Adrenal gland (tissue), 12 donors: ENCODE data around the gene TRIM72. TPM values are rescaled to one million over a fixed set of nuclear protein-coding genes. Genes with fewer than 3 reads are reported as not detected.
"Not testable (repeated sequence)": the region's sequence is repeated elsewhere in the genome, so short reads cannot be mapped to it uniquely, and the experiment has no call there.

Experiments used
- DNase-seq, 7 donors: peaks; one replicate each; pipeline ENCODE4 v3.0.0-alpha.2; 2019 to 2020
- H3K27ac ChIP-seq, 5 donors: fragments of 200-600 bp; sonication (generic) in 4 of 5; 1 replicate in 3 of 5; 2 replicates in 2 of 5; pipeline versions ENCODE4 v1.5.1 to v1.8.0; 2016 to 2020; ENCODE audit warnings: mild to moderate bottlenecking in 1 of 5
- H3K27me3 ChIP-seq: fragments of 200-600 bp; 2 replicates; pipeline ENCODE4 v1.8.0; 2021
- H3K36me3 ChIP-seq, 2 donors: fragments of 200-600 bp; replicated peaks in 1 of 2; 1 replicate in 1 of 2; 2 replicates in 1 of 2; pipeline versions ENCODE4 v1.5.1 to v1.8.0; 2018 to 2022
- H3K4me1 ChIP-seq, 2 donors: fragments of 200-600 bp; replicated peaks in 1 of 2; 1 replicate in 1 of 2; 2 replicates in 1 of 2; pipeline versions ENCODE4 v1.5.1 to v1.8.0; 2018 to 2021
- H3K4me3 ChIP-seq, 4 donors: fragments of 200-600 bp; sonication (generic) in 3 of 4; one replicate each; pipeline ENCODE4 v1.5.1; 2016 to 2018
- H3K9me3 ChIP-seq, 3 donors: fragments of 200-600 bp; sonication (generic) in 1 of 3; replicated peaks in 1 of 3; 1 replicate in 2 of 3; 2 replicates in 1 of 3; pipeline versions ENCODE4 v1.5.1 to v1.8.0; 2016 to 2021
- POLR2A ChIP-seq, 2 donors: fragments of 450-650 bp; IDR thresholded peaks; one replicate each; pipeline ENCODE4 v1.6.1; 2017; ENCODE audit warnings: antibody characterized with exemption in 2 of 2, mild to moderate bottlenecking in 2 of 2, moderate library complexity in 1 of 2
- WGBS, 4 donors: extraction: QIAGEN DNeasy Blood & Tissue Kit in 2 of 4; methylation state at CpG; one replicate each; pipeline versions ENCODE4 v1.1.5 to v1.1.7; 2013 to 2017; 5-methylcytosine and 5-hydroxymethylcytosine counted together
- intact Hi-C, 2 donors: fragments of 100-400 bp; cut with DNase I; formaldehyde crosslinking; loops; one replicate each; pipeline versions ENCODE4 v1.14.1 to v1.15.0; 2022 to 2023
- polyA plus RNA-seq, 3 donors: library from polyadenylated mRNA; stranded (reverse); fragments of 200-250 nt in 2 of 3; fragments of 350-450 nt in 1 of 3; fragmentation: Illumina TruSeq in 1 of 3; extraction: RNeasy Lipid Tissue Mini Kit (QIAGEN cat#74804) in 1 of 3; gene quantifications; one replicate each; pipeline ENCODE4 v1.2.3, GENCODE V29; 2013 to 2014
- total RNA-seq, 9 donors: library from RNA; depleted of rRNA in 4 of 9; stranded (reverse); fragments of >200 nt in 4 of 9; fragments of 120-200 nt in 1 of 9; fragmentation: NEBNext Ultra II Directional in 1 of 9; extraction: Animal tissue kit (Norgen Biotek cat#: 25700) in 1 of 9; gene quantifications; one replicate each; pipeline versions ENCODE4 v1.1.0 to v1.2.4, GENCODE V29; 2013 to 2023
- TF ChIP-seq, protein P1 (sequence below), 6 experiments: fragments of 450-650 bp in 4 of 6; fragments of 200-600 bp in 2 of 6; sonication (generic) in 1 of 6; IDR thresholded peaks; 1 replicate in 5 of 6; 2 replicates in 1 of 6; pipeline versions ENCODE4 v1.5.1 to v1.8.0; 2016 to 2021; ENCODE audit warnings: antibody characterized with exemption in 6 of 6, mild to moderate bottlenecking in 2 of 6, moderate library complexity in 1 of 6
- donor health status: healthy with polysubstance abuse.
- donor health status: Bipolar disorder and iron deficiency.
- donor health status: DM: yes; HTN: yes; CAD: no.
- donor health status: DM: no; HTN: no; CAD: no.
- donor health status: DM: no; HTN: no; CAD: no.
- donor health status: DM: yes; HTN: yes; CAD: no.

The TRIM72 gene
- total and polyA plus RNA-seq, 12 donors: 0.03 to 0.24 (median 0.06) TPM; not detected in 7

GRCh38 chr16:31269541-31269940, 55.6 kb downstream of the TRIM72 start:
- no peak for DNase-seq
- TF ChIP-seq, protein P1, sequence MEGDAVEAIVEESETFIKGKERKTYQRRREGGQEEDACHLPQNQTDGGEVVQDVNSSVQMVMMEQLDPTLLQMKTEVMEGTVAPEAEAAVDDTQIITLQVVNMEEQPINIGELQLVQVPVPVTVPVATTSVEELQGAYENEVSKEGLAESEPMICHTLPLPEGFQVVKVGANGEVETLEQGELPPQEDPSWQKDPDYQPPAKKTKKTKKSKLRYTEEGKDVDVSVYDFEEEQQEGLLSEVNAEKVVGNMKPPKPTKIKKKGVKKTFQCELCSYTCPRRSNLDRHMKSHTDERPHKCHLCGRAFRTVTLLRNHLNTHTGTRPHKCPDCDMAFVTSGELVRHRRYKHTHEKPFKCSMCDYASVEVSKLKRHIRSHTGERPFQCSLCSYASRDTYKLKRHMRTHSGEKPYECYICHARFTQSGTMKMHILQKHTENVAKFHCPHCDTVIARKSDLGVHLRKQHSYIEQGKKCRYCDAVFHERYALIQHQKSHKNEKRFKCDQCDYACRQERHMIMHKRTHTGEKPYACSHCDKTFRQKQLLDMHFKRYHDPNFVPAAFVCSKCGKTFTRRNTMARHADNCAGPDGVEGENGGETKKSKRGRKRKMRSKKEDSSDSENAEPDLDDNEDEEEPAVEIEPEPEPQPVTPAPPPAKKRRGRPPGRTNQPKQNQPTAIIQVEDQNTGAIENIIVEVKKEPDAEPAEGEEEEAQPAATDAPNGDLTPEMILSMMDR (IDR thresholded peaks at IDR 0.05): no peak
- no peak for TF ChIP-seq POLR2A (IDR thresholded peaks at IDR 0.05)
- peaks cover 4% of the 10 kb centered on the region for H3K27me3 ChIP-seq
- intact Hi-C loops: no loop called here
- H3K4me1 ChIP-seq: no peaks in the 10 kb centered on the region
- 49 to 78% (median 63%) methylated on average over 2 of the region's 2 CpGs for WGBS, 4 donors
- H3K4me3 ChIP-seq: no peak overlapping the region
- no peaks in the 10 kb centered on the region for H3K36me3 ChIP-seq
- H3K27ac ChIP-seq: no peak overlapping the region
- H3K9me3 ChIP-seq: no peaks in the 10 kb centered on the region

- intact Hi-C loops, H3K4me3 ChIP-seq, H3K36me3 ChIP-seq, H3K4me1 ChIP-seq, H3K27me3 ChIP-seq, H3K9me3 ChIP-seq, H3K27ac ChIP-seq, DNase-seq: not testable (repeated sequence)
- WGBS, 4 donors: 76 to 91% (median 83%) methylated on average over 3 of the region's 3 CpGs
Measured at GRCh38 chr16:31269973-31270372, 56.1 kb downstream of the TRIM72 start.

DNA sequence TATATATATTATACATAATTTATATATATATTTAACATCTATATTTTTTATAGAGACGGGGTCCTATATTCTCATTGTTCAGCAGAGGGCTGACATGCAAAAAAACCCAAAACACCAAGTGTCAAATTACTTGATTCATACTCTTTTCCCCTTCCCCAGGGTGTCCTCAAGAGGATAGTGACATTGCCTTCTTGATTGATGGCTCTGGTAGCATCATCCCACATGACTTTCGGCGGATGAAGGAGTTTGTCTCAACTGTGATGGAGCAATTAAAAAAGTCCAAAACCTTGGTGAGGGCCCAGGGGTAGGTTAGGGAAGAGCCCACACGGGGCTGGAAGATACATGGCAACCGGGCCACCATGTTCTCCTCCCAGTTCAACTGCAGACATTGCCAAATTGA, 56.9 kb downstream of the TRIM72 start:
- intact Hi-C loops: no loop called here
- Histone ChIP-seq H3K4me1 (no peaks in the 10 kb centered on the region), H3K4me3 (no peak overlapping the region), H3K27ac (no peak overlapping the region), H3K9me3 (no peaks in the 10 kb centered on the region), H3K27me3 (peaks cover 4% of the 10 kb centered on the region), H3K36me3 (no peaks in the 10 kb centered on the region)
- 66 to 77% (median 71%) methylated on average over 5 of the region's 5 CpGs for WGBS, 4 donors
- TF ChIP-seq, protein P1 (IDR thresholded peaks at IDR 0.05): no peak
- no peak for TF ChIP-seq POLR2A (IDR thresholded peaks at IDR 0.05)
- DNase-seq: no peak

DNA sequence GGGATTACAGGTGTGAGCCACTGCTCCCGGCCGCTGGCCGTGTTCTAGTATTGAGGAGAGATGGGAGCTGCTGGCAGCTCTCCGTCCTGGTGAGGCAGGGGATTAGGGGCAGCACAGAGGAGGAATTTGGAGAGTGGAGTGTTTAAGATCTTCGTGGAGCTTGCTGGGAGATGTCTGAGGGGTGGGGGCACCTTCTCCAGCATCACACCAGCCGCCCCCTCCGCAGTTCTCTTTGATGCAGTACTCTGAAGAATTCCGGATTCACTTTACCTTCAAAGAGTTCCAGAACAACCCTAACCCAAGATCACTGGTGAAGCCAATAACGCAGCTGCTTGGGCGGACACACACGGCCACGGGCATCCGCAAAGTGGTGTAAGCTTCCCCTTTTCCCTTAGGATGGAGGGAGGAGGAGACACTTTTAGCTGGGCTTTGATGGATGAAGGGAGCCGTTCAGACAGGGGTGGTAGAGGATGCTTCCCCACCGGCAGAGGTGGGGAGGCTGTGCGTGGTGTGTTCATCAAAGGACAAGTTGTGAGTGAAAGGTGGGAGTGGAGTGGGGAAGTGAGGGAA, 57.8 kb downstream of the TRIM72 start:
- TF ChIP-seq POLR2A (IDR thresholded peaks at IDR 0.05): no peak
- TF ChIP-seq, protein P1 (IDR thresholded peaks at IDR 0.05): no peak
- WGBS, 4 donors: 53 to 71% (median 65%) methylated on average over 15 to 16 of the region's 16 CpGs
- H3K4me3 ChIP-seq: no peak overlapping the region
- H3K27ac ChIP-seq: no peak overlapping the region
- no peaks in the 10 kb centered on the region for H3K4me1 ChIP-seq
- H3K9me3 ChIP-seq: no peaks in the 10 kb centered on the region
- no peak for DNase-seq
- peaks cover 4% of the 10 kb centered on the region for H3K27me3 ChIP-seq
- intact Hi-C loops: no loop called here
- H3K36me3 ChIP-seq: no peaks in the 10 kb centered on the region

GRCh38 chr16:31273187-31273586, 59.3 kb downstream of the TRIM72 start:
- no peak overlapping the region for H3K4me3 ChIP-seq
- intact Hi-C loops: no loop called here
- peaks cover 4% of the 10 kb centered on the region for H3K27me3 ChIP-seq
- H3K36me3 ChIP-seq: no peaks in the 10 kb centered on the region
- 81 to 90% (median 85%) methylated on average over 7 of the region's 7 CpGs for WGBS, 4 donors
- no peaks in the 10 kb centered on the region for H3K9me3 ChIP-seq
- no peak for TF ChIP-seq POLR2A (IDR thresholded peaks at IDR 0.05)
- TF ChIP-seq, protein P1 (IDR thresholded peaks at IDR 0.05): no peak
- no peak for DNase-seq
- no peak overlapping the region for H3K27ac ChIP-seq
- no peaks in the 10 kb centered on the region for H3K4me1 ChIP-seq
